OCI-LY1 (cell line): ENCODE data around the gene MARCHF7.

Experiments
- H2AFZ ChIP-seq: fragments of 200-600 bp; sonication (generic), shearing (Covaris generic); 2 replicates; pipeline ENCODE4 v1.6.0; 2014; ENCODE audit warnings: antibody characterized with exemption, mild to moderate bottlenecking, low read length
- H3F3A ChIP-seq: fragments of 200-600 bp; sonication (generic), shearing (Covaris generic); 2 replicates; pipeline ENCODE4 v1.6.0; 2014; ENCODE audit warnings: mild to moderate bottlenecking, antibody characterized with exemption, low read length, moderate library complexity; ENCODE audit not compliant: insufficient read depth
- H3K27ac ChIP-seq: fragments of 200-600 bp; sonication (generic); 2 replicates; pipeline ENCODE4 v1.5.1; 2014; ENCODE audit warnings: low read length, mixed run types, mild to moderate bottlenecking, low read depth; ENCODE audit not compliant: poor library complexity, severe bottlenecking
- H3K27me3 ChIP-seq: fragments of 200-600 bp; sonication (generic); 2 replicates; pipeline ENCODE4 v1.6.0; 2014; ENCODE audit warnings: antibody characterized with exemption, mild to moderate bottlenecking, low read length, moderate library complexity; ENCODE audit not compliant: insufficient read depth
- H3K36me3 ChIP-seq: fragments of 200-600 bp; sonication (generic); 2 replicates; pipeline ENCODE4 v1.6.1; 2014; ENCODE audit warnings: mild to moderate bottlenecking, antibody characterized with exemption, low read length, moderate library complexity, mixed read lengths; ENCODE audit not compliant: insufficient read depth
- H3K4me1 ChIP-seq: fragments of 200-600 bp; sonication (generic); 2 replicates; pipeline ENCODE4 v1.5.1; 2014; ENCODE audit warnings: mild to moderate bottlenecking, low read length, moderate library complexity; ENCODE audit not compliant: insufficient read depth, severe bottlenecking
- H3K4me2 ChIP-seq: fragments of 200-600 bp; sonication (generic), shearing (Covaris generic); 2 replicates; pipeline ENCODE4 v1.6.1; 2014; ENCODE audit warnings: low read length
- H3K4me3 ChIP-seq: fragments of 200-600 bp; sonication (generic); 2 replicates; pipeline ENCODE4 v1.5.1; 2014; ENCODE audit warnings: low read length, low read depth, mild to moderate bottlenecking, mixed read lengths; ENCODE audit not compliant: poor library complexity, severe bottlenecking
- H3K79me2 ChIP-seq: fragments of 200-600 bp; shearing (Covaris generic); 2 replicates; pipeline ENCODE4 v1.6.1; 2016; ENCODE audit warnings: mixed run types, low read length, mixed read lengths; ENCODE audit not compliant: insufficient read depth
- H3K9ac ChIP-seq: fragments of 200-600 bp; sonication (generic), shearing (Covaris generic); 2 replicates; pipeline ENCODE4 v1.6.1; 2014; ENCODE audit warnings: mild to moderate bottlenecking, low read length, mixed read lengths
- H3K9me2 ChIP-seq: fragments of 200-600 bp; sonication (generic), shearing (Covaris generic); 2 replicates; pipeline ENCODE4 v1.6.1; 2014; ENCODE audit warnings: low read depth, mild to moderate bottlenecking, low read length, mixed read lengths
- H3K9me3 ChIP-seq: fragments of 200-600 bp; shearing (Covaris generic); 2 replicates; pipeline ENCODE4 v1.6.1; 2014; ENCODE audit warnings: low read length, mixed read lengths
- H4K20me1 ChIP-seq: fragments of 200-600 bp; sonication (generic), shearing (Covaris generic); 2 replicates; pipeline ENCODE4 v1.6.0; 2016; ENCODE audit warnings: mild to moderate bottlenecking, low read length; ENCODE audit not compliant: insufficient read depth
- EZH2 ChIP-seq: fragments of 200-600 bp; sonication (generic), shearing (Covaris generic); IDR thresholded peaks from 2 replicates; pipeline ENCODE4 v1.8.0; 2017; ENCODE audit warnings: borderline replicate concordance, mixed run types, mild to moderate bottlenecking, antibody characterized with exemption, low read length, moderate library complexity, mixed read lengths
- TF ChIP-seq, protein P1 (sequence below): fragments of 200-600 bp; sonication (generic), shearing (Covaris generic); IDR thresholded peaks from 2 replicates; pipeline ENCODE4 v1.5.1; 2017; ENCODE audit warnings: mild to moderate bottlenecking, antibody characterized with exemption, low read length, moderate library complexity, mixed read lengths

The MARCHF7 gene

GRCh38 chr2:159680692-159681091, 31.6 kb upstream of the MARCHF7 start:
- Histone ChIP-seq H3K4me2 (no peak overlapping the region), H4K20me1 (no peaks in the 10 kb centered on the region), H3K27me3 (no peaks in the 10 kb centered on the region), H3K9ac (no peak overlapping the region), H2AFZ (no peak overlapping the region), H3K27ac (no peak overlapping the region), H3K4me3 (no peak overlapping the region), H3K9me2 (no peaks in the 10 kb centered on the region), H3K79me2 (no peaks in the 10 kb centered on the region), H3K9me3 (no peaks in the 10 kb centered on the region), H3K36me3 (no peaks in the 10 kb centered on the region), H3K4me1 (no peaks in the 10 kb centered on the region), H3F3A (no peaks in the 10 kb centered on the region)
- TF ChIP-seq, protein P1, sequence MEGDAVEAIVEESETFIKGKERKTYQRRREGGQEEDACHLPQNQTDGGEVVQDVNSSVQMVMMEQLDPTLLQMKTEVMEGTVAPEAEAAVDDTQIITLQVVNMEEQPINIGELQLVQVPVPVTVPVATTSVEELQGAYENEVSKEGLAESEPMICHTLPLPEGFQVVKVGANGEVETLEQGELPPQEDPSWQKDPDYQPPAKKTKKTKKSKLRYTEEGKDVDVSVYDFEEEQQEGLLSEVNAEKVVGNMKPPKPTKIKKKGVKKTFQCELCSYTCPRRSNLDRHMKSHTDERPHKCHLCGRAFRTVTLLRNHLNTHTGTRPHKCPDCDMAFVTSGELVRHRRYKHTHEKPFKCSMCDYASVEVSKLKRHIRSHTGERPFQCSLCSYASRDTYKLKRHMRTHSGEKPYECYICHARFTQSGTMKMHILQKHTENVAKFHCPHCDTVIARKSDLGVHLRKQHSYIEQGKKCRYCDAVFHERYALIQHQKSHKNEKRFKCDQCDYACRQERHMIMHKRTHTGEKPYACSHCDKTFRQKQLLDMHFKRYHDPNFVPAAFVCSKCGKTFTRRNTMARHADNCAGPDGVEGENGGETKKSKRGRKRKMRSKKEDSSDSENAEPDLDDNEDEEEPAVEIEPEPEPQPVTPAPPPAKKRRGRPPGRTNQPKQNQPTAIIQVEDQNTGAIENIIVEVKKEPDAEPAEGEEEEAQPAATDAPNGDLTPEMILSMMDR = no peak
- TF ChIP-seq EZH2 = no peak

GRCh38 chr2:159683817-159684216, 28.5 kb upstream of the MARCHF7 start:
- Histone ChIP-seq H3K4me1 (no peaks in the 10 kb centered on the region), H3K4me2 (no peak overlapping the region), H3F3A (no peaks in the 10 kb centered on the region), H3K79me2 (no peaks in the 10 kb centered on the region), H4K20me1 (no peaks in the 10 kb centered on the region), H3K27ac (no peak overlapping the region), H3K9me3 (no peaks in the 10 kb centered on the region), H2AFZ (no peak overlapping the region), H3K9ac (no peak overlapping the region), H3K36me3 (no peaks in the 10 kb centered on the region), H3K4me3 (no peak overlapping the region), H3K9me2 (no peaks in the 10 kb centered on the region), H3K27me3 (no peaks in the 10 kb centered on the region)
- no peak for TF ChIP-seq EZH2
- TF ChIP-seq, protein P1 = no peak

- H3K4me1 ChIP-seq = no peaks in the 10 kb centered on the region
- no peak overlapping the region for H3K4me3 ChIP-seq
- no peaks in the 10 kb centered on the region for H3K27me3 ChIP-seq
- no peak overlapping the region for H3K9ac ChIP-seq
- H3K79me2 ChIP-seq = no peaks in the 10 kb centered on the region
- no peaks in the 10 kb centered on the region for H3F3A ChIP-seq
- no peaks in the 10 kb centered on the region for H3K36me3 ChIP-seq
- no peak overlapping the region for H3K4me2 ChIP-seq
- no peak for TF ChIP-seq EZH2
- TF ChIP-seq, protein P1 = no peak
- no peaks in the 10 kb centered on the region for H3K9me3 ChIP-seq
- H2AFZ ChIP-seq = no peak overlapping the region
- H4K20me1 ChIP-seq = no peaks in the 10 kb centered on the region
- no peak overlapping the region for H3K27ac ChIP-seq
- H3K9me2 ChIP-seq = no peaks in the 10 kb centered on the region
Measured at GRCh38 chr2:159684796-159685195, 27.5 kb upstream of the MARCHF7 start.
